A204.1 (cell line): ENCODE measurements around the gene AGK.

Experiments used
- FAIRE-seq: peaks from 2 replicates; lab custom pipeline; 2012; peaks lifted over from hg19 to GRCh38; lab: Jason Lieb, UNC

Gene AGK

GRCh38 chr7:141648276-141649114 is 97.3 kb downstream of the AGK start:
- no peak for FAIRE-seq

- FAIRE-seq, result no peak
Observed at GRCh38 chr7:141649137-141649864, 98.1 kb downstream of the AGK start.

- FAIRE-seq, result peak; percentile 91
Observed at GRCh38 chr7:141649865-141650634, 98.8 kb downstream of the AGK start.

GRCh38 chr7:141651417-141651816 is 100.2 kb downstream of the AGK start:
- no peak for FAIRE-seq

GRCh38 chr7:141652691-141653090 is 101.5 kb downstream of the AGK start:
- no peak for FAIRE-seq

- no peak for FAIRE-seq
Observed at GRCh38 chr7:141654551-141654950, 103.3 kb downstream of the AGK start.

GRCh38 chr7:141659501-141659900 is 108.3 kb downstream of the AGK start:
- FAIRE-seq, result no peak

- FAIRE-seq, result no peak
Observed at GRCh38 chr7:141660259-141660658, 109.0 kb downstream of the AGK start.

GRCh38 chr7:141663081-141663849 is 112.1 kb downstream of the AGK start:
- FAIRE-seq, result no peak

GRCh38 chr7:141664450-141664849 is 113.2 kb downstream of the AGK start:
- no peak for FAIRE-seq

GRCh38 chr7:141665208-141666035 is 114.2 kb downstream of the AGK start:
- FAIRE-seq, result no peak

- no peak for FAIRE-seq
Observed at GRCh38 chr7:141666071-141666470, 114.9 kb downstream of the AGK start.

GRCh38 chr7:141668853-141669252 is 117.6 kb downstream of the AGK start:
- FAIRE-seq, result no peak

GRCh38 chr7:141671705-141672496 is 120.7 kb downstream of the AGK start:
- no peak for FAIRE-seq

GRCh38 chr7:141673346-141673745 is 122.1 kb downstream of the AGK start:
- FAIRE-seq, result no peak

- FAIRE-seq, result no peak
Observed at GRCh38 chr7:141674171-141674671, 123.0 kb downstream of the AGK start.

- no peak for FAIRE-seq
Observed at GRCh38 chr7:141674702-141675101, 123.5 kb downstream of the AGK start.

- FAIRE-seq, result no peak
Observed at GRCh38 chr7:141675436-141676215, 124.4 kb downstream of the AGK start.

- no peak for FAIRE-seq
Observed at GRCh38 chr7:141676618-141677017, 125.4 kb downstream of the AGK start.
